Mesothelial cell of epicardium (in vitro differentiated cells): ENCODE measurements around the gene DCDC1. TPM values are rescaled to one million over a fixed set of nuclear protein-coding genes. Genes with fewer than 3 reads are reported as not detected.
A peak's percentile ranks its signal among the peaks of the same experiment; 100 is the strongest.

ENCODE experiments used
- DNase-seq, 2 experiments: peaks; one replicate each; pipeline ENCODE4 v3.0.0; 2021; ENCODE audit warnings: low spot score in 2 of 2; ENCODE audit not compliant: unreplicated experiment in 2 of 2
- H3K27ac Mint-ChIP-seq: 2 replicates; pipeline ENCODE4 v1.8.0; 2021; ENCODE audit warnings: mixed read lengths
- H3K27me3 Mint-ChIP-seq: 2 replicates; pipeline ENCODE4 v1.8.0; 2021; ENCODE audit warnings: low read depth, mixed read lengths
- H3K36me3 Mint-ChIP-seq: 2 replicates; pipeline ENCODE4 v1.8.0; 2021; ENCODE audit warnings: mixed read lengths
- H3K4me1 Mint-ChIP-seq: 2 replicates; pipeline ENCODE4 v1.8.0; 2021; ENCODE audit warnings: mixed read lengths
- H3K4me3 Mint-ChIP-seq: 2 replicates; pipeline ENCODE4 v1.8.0; 2021; ENCODE audit warnings: mild to moderate bottlenecking, moderate library complexity, mixed read lengths
- H3K9me3 Mint-ChIP-seq: 2 replicates; pipeline ENCODE4 v1.8.0; 2021; ENCODE audit warnings: mixed read lengths
- total RNA-seq: library from RNA; stranded (reverse); gene quantifications from 3 replicates; pipeline ENCODE4 v1.2.1, GENCODE V29; 2021
- TF ChIP-seq, protein P1 (sequence below): fragments of 200-600 bp; sonication (generic); IDR thresholded peaks from one replicate; pipeline ENCODE4 v1.5.0; 2021; ENCODE audit warnings: antibody characterized with exemption; ENCODE audit not compliant: unreplicated experiment

Gene DCDC1
- total RNA-seq, 1 donor from 2014 or later: 1.2 TPM

- TF ChIP-seq, protein P1, sequence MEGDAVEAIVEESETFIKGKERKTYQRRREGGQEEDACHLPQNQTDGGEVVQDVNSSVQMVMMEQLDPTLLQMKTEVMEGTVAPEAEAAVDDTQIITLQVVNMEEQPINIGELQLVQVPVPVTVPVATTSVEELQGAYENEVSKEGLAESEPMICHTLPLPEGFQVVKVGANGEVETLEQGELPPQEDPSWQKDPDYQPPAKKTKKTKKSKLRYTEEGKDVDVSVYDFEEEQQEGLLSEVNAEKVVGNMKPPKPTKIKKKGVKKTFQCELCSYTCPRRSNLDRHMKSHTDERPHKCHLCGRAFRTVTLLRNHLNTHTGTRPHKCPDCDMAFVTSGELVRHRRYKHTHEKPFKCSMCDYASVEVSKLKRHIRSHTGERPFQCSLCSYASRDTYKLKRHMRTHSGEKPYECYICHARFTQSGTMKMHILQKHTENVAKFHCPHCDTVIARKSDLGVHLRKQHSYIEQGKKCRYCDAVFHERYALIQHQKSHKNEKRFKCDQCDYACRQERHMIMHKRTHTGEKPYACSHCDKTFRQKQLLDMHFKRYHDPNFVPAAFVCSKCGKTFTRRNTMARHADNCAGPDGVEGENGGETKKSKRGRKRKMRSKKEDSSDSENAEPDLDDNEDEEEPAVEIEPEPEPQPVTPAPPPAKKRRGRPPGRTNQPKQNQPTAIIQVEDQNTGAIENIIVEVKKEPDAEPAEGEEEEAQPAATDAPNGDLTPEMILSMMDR: no peak
- peaks cover 46% of the 10 kb centered on the region for H3K4me1 Mint-ChIP-seq
- H3K36me3 Mint-ChIP-seq: no peaks in the 10 kb centered on the region
- no peak for DNase-seq
- H3K27ac Mint-ChIP-seq: peak overlapping the region; percentile 10
- H3K9me3 Mint-ChIP-seq: no peaks in the 10 kb centered on the region
- H3K4me3 Mint-ChIP-seq: no peak overlapping the region
- no peaks in the 10 kb centered on the region for H3K27me3 Mint-ChIP-seq
These were observed 452.3 kb downstream of the DCDC1 start for GRCh38 chr11:30917266-30917665.

DNA sequence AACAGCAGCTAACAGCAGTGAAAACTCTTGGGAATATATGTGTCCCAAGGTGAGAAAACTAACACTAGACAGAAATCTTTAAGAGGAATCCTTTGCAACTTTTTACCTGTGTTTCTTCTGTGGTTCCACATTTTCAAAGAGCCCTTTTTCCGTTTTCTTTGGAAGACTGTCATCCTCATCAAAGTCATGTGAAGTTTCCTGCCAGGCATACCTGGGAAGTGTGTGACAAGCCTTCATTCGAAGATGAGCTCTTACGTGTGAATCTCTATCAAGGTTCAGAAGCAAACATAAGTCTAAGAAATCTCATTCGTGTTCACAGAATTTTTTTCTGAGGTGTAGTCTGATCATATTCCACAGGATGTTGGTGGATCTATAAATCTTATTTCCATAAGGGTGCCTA is 452.8 kb downstream of the DCDC1 start:
- no peak for DNase-seq
- no peak overlapping the region for H3K27ac Mint-ChIP-seq
- no peaks in the 10 kb centered on the region for H3K9me3 Mint-ChIP-seq
- H3K4me3 Mint-ChIP-seq: no peak overlapping the region
- peaks cover 44% of the 10 kb centered on the region for H3K4me1 Mint-ChIP-seq
- TF ChIP-seq, protein P1: no peak
- H3K27me3 Mint-ChIP-seq: no peaks in the 10 kb centered on the region
- no peaks in the 10 kb centered on the region for H3K36me3 Mint-ChIP-seq

DNA sequence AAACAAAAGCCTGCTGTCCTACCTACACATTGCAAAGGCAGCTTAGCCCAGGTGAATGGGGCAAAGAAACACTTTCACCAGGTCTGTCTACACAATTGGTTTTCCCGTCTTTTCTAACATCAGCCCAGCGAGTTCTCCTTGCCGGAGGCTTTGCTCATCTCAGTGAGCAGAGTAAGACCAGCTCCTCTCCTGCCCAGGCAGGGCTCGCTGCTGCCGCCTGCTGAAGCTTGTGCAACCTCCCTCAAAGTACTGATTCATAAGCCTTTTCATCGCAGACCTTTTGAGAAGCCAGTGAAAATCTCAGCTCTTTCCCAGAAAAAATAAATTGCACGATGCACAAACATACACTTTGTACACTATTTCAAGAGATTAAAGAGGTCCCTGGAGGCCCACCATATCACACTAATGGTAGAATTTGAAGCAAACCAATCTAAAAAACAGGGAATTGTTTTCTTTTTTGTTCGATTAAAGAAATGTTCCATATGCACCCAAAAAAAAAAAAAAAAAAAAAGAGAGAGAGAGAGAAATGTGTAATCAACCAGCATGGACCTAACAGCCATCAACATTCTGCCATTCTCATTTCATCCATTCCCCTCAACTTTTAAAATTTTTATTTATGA is 455.3 kb downstream of the DCDC1 start:
- H3K36me3 Mint-ChIP-seq: no peaks in the 10 kb centered on the region
- H3K27ac Mint-ChIP-seq: peak overlapping the region; percentile 35
- peaks cover 57% of the 10 kb centered on the region for H3K4me1 Mint-ChIP-seq
- peak; percentile 40 to 77 for DNase-seq
- H3K4me3 Mint-ChIP-seq: no peak overlapping the region
- no peaks in the 10 kb centered on the region for H3K27me3 Mint-ChIP-seq
- H3K9me3 Mint-ChIP-seq: no peaks in the 10 kb centered on the region
- TF ChIP-seq, protein P1: no peak

GRCh38 chr11:30911247-30911646 is 458.3 kb downstream of the DCDC1 start:
- Mint-ChIP-seq H3K4me1 (peaks cover 41% of the 10 kb centered on the region), H3K4me3 (no peak overlapping the region), H3K27ac (no peak overlapping the region), H3K27me3 (no peaks in the 10 kb centered on the region), H3K36me3 (no peaks in the 10 kb centered on the region), H3K9me3 (no peaks in the 10 kb centered on the region)
- no peak for DNase-seq
- TF ChIP-seq, protein P1: no peak

GRCh38 chr11:30908857-30909256 is 460.7 kb downstream of the DCDC1 start:
- Mint-ChIP-seq H3K27me3 (no peaks in the 10 kb centered on the region), H3K4me1 (peaks cover 26% of the 10 kb centered on the region)
- TF ChIP-seq, protein P1: no peak

More at GRCh38 chr11:30908857-30909256, 460.7 kb downstream of the DCDC1 start:
- Mint-ChIP-seq H3K27ac (no peak overlapping the region), H3K4me3 (no peak overlapping the region), H3K9me3 (no peaks in the 10 kb centered on the region), H3K36me3 (no peaks in the 10 kb centered on the region)
- DNase-seq: no peak
